Measurements from ENCODE around the gene ZNF358.

- TF ChIP-seq CTCF (IDR thresholded peaks at IDR 0.05) (no peak), POLR2A (IDR thresholded peaks at IDR 0.05) (no peak), EP300 (IDR thresholded peaks at IDR 0.05) (no peak), POLR2AphosphoS5 (IDR thresholded peaks at IDR 0.05) (no peak)
Measured at GRCh38 chr19:7539827-7540425, 24.0 kb downstream of the ZNF358 start.

Measured in upper lobe of left lung (tissue), 4 donors.